Epithelial cell of esophagus (primary cell): ENCODE data around the gene WDR76.

Source experiments
- DNase-seq: peaks from one replicate; pipeline ENCODE4 v3.0.0; 2010; ENCODE audit warnings: low read depth
- H3K4me3 ChIP-seq: 2 replicates; pipeline ENCODE4 v1.5.1; 2011; ENCODE audit warnings: mild to moderate bottlenecking, low read length, control low read depth
- TF ChIP-seq, protein P1 (sequence below): IDR thresholded peaks from 2 replicates; pipeline ENCODE4 v1.5.1; 2011; ENCODE audit warnings: low read depth, mild to moderate bottlenecking, low read length, control low read depth, inconsistent platforms; ENCODE audit not compliant: insufficient read depth; ENCODE audit errors: missing control alignments

WDR76 gene

DNA sequence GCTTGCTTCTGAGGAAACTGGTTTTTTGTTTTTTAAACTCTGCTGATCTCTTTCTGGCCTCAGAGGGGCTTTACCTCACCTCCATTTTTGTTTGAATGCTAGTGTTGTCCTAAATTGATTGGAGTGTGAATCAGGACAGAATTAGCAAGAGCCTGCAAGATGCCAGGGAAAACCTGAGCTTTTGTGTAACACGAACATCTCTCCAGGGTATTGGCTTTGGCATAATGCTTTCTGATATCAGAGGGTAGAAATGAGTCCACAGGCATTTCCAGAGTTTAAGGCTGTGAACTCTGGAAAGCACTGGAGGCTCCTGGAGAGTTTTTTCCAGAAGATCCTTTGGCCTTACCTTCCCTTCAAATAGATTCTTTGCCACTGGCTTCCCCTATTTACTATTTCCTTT is 87.1 kb downstream of the WDR76 start:
- no peak overlapping the region for H3K4me3 ChIP-seq
- no peak for DNase-seq
- TF ChIP-seq, protein P1, sequence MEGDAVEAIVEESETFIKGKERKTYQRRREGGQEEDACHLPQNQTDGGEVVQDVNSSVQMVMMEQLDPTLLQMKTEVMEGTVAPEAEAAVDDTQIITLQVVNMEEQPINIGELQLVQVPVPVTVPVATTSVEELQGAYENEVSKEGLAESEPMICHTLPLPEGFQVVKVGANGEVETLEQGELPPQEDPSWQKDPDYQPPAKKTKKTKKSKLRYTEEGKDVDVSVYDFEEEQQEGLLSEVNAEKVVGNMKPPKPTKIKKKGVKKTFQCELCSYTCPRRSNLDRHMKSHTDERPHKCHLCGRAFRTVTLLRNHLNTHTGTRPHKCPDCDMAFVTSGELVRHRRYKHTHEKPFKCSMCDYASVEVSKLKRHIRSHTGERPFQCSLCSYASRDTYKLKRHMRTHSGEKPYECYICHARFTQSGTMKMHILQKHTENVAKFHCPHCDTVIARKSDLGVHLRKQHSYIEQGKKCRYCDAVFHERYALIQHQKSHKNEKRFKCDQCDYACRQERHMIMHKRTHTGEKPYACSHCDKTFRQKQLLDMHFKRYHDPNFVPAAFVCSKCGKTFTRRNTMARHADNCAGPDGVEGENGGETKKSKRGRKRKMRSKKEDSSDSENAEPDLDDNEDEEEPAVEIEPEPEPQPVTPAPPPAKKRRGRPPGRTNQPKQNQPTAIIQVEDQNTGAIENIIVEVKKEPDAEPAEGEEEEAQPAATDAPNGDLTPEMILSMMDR = no peak

DNA sequence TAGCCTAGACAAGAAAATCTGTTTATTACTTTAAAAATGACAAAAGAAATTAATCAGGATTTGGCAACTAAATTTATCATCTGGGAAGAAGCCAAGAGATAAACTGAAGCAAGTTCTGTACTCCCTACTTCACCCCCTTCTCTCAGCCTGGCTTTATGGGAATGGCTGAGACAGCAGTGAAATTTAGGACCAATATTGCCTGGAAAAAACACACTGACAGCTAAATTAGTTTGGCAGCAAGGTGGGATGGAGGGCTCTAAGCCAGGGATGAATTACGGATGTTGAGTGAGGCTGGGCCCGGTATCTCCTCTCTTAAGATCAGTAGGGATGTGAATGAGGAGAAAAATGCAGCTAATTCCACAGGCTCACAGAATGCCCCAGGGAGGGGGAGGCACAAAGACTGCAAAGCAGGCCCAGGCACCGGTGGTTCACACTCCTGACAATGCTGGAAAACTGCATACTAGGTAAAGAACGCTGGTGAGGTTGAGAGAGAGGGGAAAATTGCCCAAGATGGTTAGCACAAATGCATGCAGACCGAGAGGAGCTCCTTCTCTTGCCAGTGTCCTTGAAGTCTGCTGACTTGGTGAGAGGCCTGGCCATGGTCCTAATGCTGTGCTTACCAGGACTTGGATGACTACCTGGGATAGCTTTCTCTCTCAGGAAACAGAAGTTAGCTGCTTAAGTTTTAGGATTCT is 89.0 kb downstream of the WDR76 start:
- DNase-seq = no peak
- TF ChIP-seq, protein P1 = no peak
- no peak overlapping the region for H3K4me3 ChIP-seq

DNA sequence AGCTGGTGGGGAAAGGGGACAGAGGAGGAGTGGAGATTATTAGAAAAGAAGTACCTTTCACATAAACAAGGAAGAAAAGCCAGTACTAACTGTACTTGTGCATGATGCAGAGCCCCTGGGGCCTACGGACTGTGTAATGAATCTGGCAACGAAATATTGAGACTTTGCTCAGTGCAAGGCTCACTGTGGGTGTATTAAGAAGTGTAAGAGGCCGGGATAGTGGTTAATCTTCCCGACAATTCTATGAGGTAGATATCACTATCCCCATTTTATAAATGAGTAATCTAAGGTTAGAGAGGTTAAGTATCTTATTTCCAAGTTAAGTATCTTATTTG is 89.5 kb downstream of the WDR76 start:
- no peak for DNase-seq
- TF ChIP-seq, protein P1 = no peak
- H3K4me3 ChIP-seq = no peak overlapping the region
